ENCODE measurements around the gene CLCN6. TPM values are rescaled to one million over a fixed set of nuclear protein-coding genes. Genes with fewer than 3 reads are reported as not detected.

CLCN6 gene
- total and polyA plus RNA-seq, 7 donors = 5.5 to 17.5 (median 8.3) TPM

- Histone ChIP-seq H3K27ac (no peak overlapping the region), H3K4me3 (no peak overlapping the region), H3K9me3 (no peaks in the 10 kb centered on the region), H3K36me3 (ENCODE audit: insufficient read depth in 1 of 2, low read depth in 1 of 2) (peaks cover 11 to 100% of the 10 kb centered on the region in 2 donors), H3K27me3 (ENCODE audit: insufficient read depth in 3 of 3, low read length in 2 of 3) (no peaks in the 10 kb centered on the region), H3K4me1 (no peaks in the 10 kb centered on the region)
- intact Hi-C loops (cut with DNase I) = loop anchor here in 1 of 2 donors (2.0 kb wide), 1 partner anchor 133 kb away; no protein-coding TSS in a partner anchor
- TF ChIP-seq CTCF (IDR thresholded peaks at IDR 0.05) = no peak
- no peak for DNase-seq
- ATAC-seq = no peak
- 93 to 94% (median 93%) methylated on average over 28 of the region's 28 CpGs for WGBS, 3 donors
These were observed 29.6 kb downstream of the CLCN6 start for GRCh38 chr1:11835441-11836225.

- Histone ChIP-seq H3K9me3 (no peaks in the 10 kb centered on the region), H3K36me3 (ENCODE audit: insufficient read depth in 1 of 2, low read depth in 1 of 2) (peaks cover 11 to 100% of the 10 kb centered on the region in 2 donors), H3K27me3 (ENCODE audit: insufficient read depth in 3 of 3, low read length in 2 of 3) (no peaks in the 10 kb centered on the region), H3K4me3 (no peak overlapping the region), H3K4me1 (no peaks in the 10 kb centered on the region), H3K27ac (no peak overlapping the region)
- TF ChIP-seq CTCF (IDR thresholded peaks at IDR 0.05) = no peak
- no peak for ATAC-seq
- intact Hi-C loops (cut with DNase I) = loop anchor here in 1 of 2 donors (2.0 kb wide), 1 partner anchor 132 kb away; no protein-coding TSS in a partner anchor
- 83 to 91% (median 85%) methylated on average over 36 of the region's 36 CpGs for WGBS, 3 donors
- DNase-seq = no peak
These were observed 31.2 kb downstream of the CLCN6 start for GRCh38 chr1:11836955-11837766.

GRCh38 chr1:11837767-11838348 is 31.9 kb downstream of the CLCN6 start:
- no peak for DNase-seq
- intact Hi-C loops (cut with DNase I) = loop anchor here (1.0 to 2.0 kb wide), 3 partner anchors 56 to 131 kb away; no protein-coding TSS in a partner anchor
- no peaks in the 10 kb centered on the region for H3K4me1 ChIP-seq
- peak in 1 of 4 donors; percentile 12 for ATAC-seq
- no peak overlapping the region for H3K4me3 ChIP-seq
- H3K9me3 ChIP-seq = no peaks in the 10 kb centered on the region
- H3K36me3 ChIP-seq (ENCODE audit: insufficient read depth in 1 of 2, low read depth in 1 of 2) = peaks cover 11 to 100% of the 10 kb centered on the region in 2 donors
- TF ChIP-seq CTCF (IDR thresholded peaks at IDR 0.05) = no peak
- no peak overlapping the region for H3K27ac ChIP-seq
- WGBS, 3 donors = 85 to 87% (median 87%) methylated on average over 11 of the region's 11 CpGs
- no peaks in the 10 kb centered on the region for H3K27me3 ChIP-seq (ENCODE audit: insufficient read depth in 3 of 3, low read length in 2 of 3)

- Histone ChIP-seq H3K27me3 (ENCODE audit: insufficient read depth in 3 of 3, low read length in 2 of 3) (no peaks in the 10 kb centered on the region), H3K27ac (no peak overlapping the region), H3K4me3 (no peak overlapping the region), H3K9me3 (no peaks in the 10 kb centered on the region), H3K4me1 (no peaks in the 10 kb centered on the region), H3K36me3 (ENCODE audit: insufficient read depth in 1 of 2, low read depth in 1 of 2) (peaks cover 11 to 100% of the 10 kb centered on the region in 2 donors)
- 62 to 68% (median 62%) methylated on average over 40 of the region's 40 CpGs for WGBS, 3 donors
- TF ChIP-seq CTCF (IDR thresholded peaks at IDR 0.05) = peak; percentile 99
- intact Hi-C loops (cut with DNase I) = loop anchor here (1.0 to 2.0 kb wide), 2 partner anchors 56 to 128 kb away; no protein-coding TSS in a partner anchor
- ATAC-seq (peak; percentile 89 to 95 (median 92)), DNase-seq (peak; percentile 68 to 90)
These were observed 32.6 kb downstream of the CLCN6 start for GRCh38 chr1:11838349-11839272.
